ENCODE data around the gene ZNF385C. TPM values are rescaled to one million over a fixed set of nuclear protein-coding genes. Genes with fewer than 3 reads are reported as not detected.

Gene ZNF385C
- total RNA-seq, 3 donors from 2014 or later = 0.48 to 1.0 (median 0.66) TPM

- DNase-seq (ENCODE audit: low spot score in 2 of 2) = no peak
- H3K27me3 ChIP-seq = no peaks in the 10 kb centered on the region
- no peaks in the 10 kb centered on the region for H3K9me3 ChIP-seq
- intact Hi-C loops (cut with DNase I; ENCODE audit: low total_unique reads) = no loop called here
- H3K36me3 ChIP-seq = peaks cover 4% of the 10 kb centered on the region
- H3K4me1 ChIP-seq = no peaks in the 10 kb centered on the region
- TF ChIP-seq, protein P1, sequence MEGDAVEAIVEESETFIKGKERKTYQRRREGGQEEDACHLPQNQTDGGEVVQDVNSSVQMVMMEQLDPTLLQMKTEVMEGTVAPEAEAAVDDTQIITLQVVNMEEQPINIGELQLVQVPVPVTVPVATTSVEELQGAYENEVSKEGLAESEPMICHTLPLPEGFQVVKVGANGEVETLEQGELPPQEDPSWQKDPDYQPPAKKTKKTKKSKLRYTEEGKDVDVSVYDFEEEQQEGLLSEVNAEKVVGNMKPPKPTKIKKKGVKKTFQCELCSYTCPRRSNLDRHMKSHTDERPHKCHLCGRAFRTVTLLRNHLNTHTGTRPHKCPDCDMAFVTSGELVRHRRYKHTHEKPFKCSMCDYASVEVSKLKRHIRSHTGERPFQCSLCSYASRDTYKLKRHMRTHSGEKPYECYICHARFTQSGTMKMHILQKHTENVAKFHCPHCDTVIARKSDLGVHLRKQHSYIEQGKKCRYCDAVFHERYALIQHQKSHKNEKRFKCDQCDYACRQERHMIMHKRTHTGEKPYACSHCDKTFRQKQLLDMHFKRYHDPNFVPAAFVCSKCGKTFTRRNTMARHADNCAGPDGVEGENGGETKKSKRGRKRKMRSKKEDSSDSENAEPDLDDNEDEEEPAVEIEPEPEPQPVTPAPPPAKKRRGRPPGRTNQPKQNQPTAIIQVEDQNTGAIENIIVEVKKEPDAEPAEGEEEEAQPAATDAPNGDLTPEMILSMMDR (IDR thresholded peaks at IDR 0.05) = no peak
- TF ChIP-seq POLR2AphosphoS5 (IDR thresholded peaks at IDR 0.05) (no peak), POLR2A (IDR thresholded peaks at IDR 0.05) (no peak)
- H3K4me3 ChIP-seq = no peak overlapping the region
- H3K27ac ChIP-seq = no peak overlapping the region
Measured at GRCh38 chr17:41982026-41982760, 116.1 kb downstream of the ZNF385C start.

DNA sequence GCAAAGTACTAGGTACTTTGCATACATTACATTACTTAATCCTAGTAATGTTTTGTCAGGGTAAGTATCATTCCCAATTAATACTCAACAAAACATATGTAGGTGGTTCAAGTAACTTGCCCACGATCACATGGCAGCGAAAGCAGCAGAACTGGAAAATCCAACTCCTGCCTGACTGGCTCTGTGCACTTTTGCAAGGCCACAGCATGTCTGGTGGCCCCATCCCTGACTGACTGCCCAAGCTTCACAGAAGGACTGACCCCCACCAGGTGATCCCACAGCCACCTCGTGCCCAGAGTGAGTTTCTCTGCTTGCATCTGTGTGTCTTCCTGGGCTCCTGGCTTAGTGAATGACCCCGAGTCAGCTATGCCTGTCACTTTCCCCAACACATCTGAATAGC lies 120.3 kb downstream of the ZNF385C start:
- peaks cover 5 to 6% of the 10 kb centered on the region in 2 donors for H3K4me1 ChIP-seq
- H3K27ac ChIP-seq = peak overlapping the region in 1 of 2 donors; percentile 43
- no peak overlapping the region for H3K4me3 ChIP-seq
- TF ChIP-seq, protein P1 (IDR thresholded peaks at IDR 0.05) = no peak
- no peak for TF ChIP-seq POLR2A (IDR thresholded peaks at IDR 0.05)
- TF ChIP-seq POLR2AphosphoS5 (IDR thresholded peaks at IDR 0.05) = no peak
- H3K36me3 ChIP-seq = no peaks in the 10 kb centered on the region
- peak; percentile 46 to 69 for DNase-seq (ENCODE audit: low spot score in 2 of 2)
- no peaks in the 10 kb centered on the region for H3K9me3 ChIP-seq
- intact Hi-C loops (cut with DNase I; ENCODE audit: low total_unique reads) = no loop called here
- H3K27me3 ChIP-seq = no peaks in the 10 kb centered on the region

GRCh38 chr17:41976142-41976768 lies 122.0 kb downstream of the ZNF385C start:
- H3K4me3 ChIP-seq = peak overlapping the region in 1 of 3 donors; percentile 0
- DNase-seq (ENCODE audit: low spot score in 2 of 2) = no peak

More at GRCh38 chr17:41976142-41976768, 122.0 kb downstream of the ZNF385C start:
- intact Hi-C loops (cut with DNase I; ENCODE audit: low total_unique reads) = no loop called here
- TF ChIP-seq POLR2AphosphoS5 (IDR thresholded peaks at IDR 0.05) (no peak), POLR2A (IDR thresholded peaks at IDR 0.05) (no peak)
- TF ChIP-seq, protein P1 (IDR thresholded peaks at IDR 0.05) = no peak
- peak overlapping the region; percentile 64 to 66 for H3K27ac ChIP-seq
- H3K4me1 ChIP-seq = peaks cover 11 to 17% of the 10 kb centered on the region in 2 donors
- H3K27me3 ChIP-seq = no peaks in the 10 kb centered on the region
- no peaks in the 10 kb centered on the region for H3K36me3 ChIP-seq
- no peaks in the 10 kb centered on the region for H3K9me3 ChIP-seq

Other genes with a start within 250 kb of the ZNF385C start
- 10 to 100 TPM; 22.6 to 35.7 (median 25.1) TPM for gene KLHL11, start 233.1 kb downstream of the ZNF385C start, total RNA-seq
- 10 to 100 TPM; 50.1 to 84.2 (median 66.3) TPM for gene ACLY, start 179.5 kb downstream of the ZNF385C start, total RNA-seq
- gene ODAD4, start 167.9 kb downstream of the ZNF385C start, total RNA-seq = 1 to 10 TPM in 2 of 3 donors, under 1 TPM in 1; 0.48 to 3.2 (median 1.6) TPM
- 10 to 100 TPM; 51.8 to 55.5 (median 53.7) TPM for gene CNP, start 131.7 kb downstream of the ZNF385C start, total RNA-seq
- gene DNAJC7, start 81.0 kb downstream of the ZNF385C start, total RNA-seq = 10 to 100 TPM; 69.7 to 73.7 (median 70.4) TPM
- gene NKIRAS2, start 78.4 kb downstream of the ZNF385C start, total RNA-seq = 10 to 100 TPM; 21.6 to 33.8 (median 22.5) TPM
- 1 to 10 TPM; 1.3 to 4.0 (median 2.3) TPM for gene C17orf113, start 47.9 kb downstream of the ZNF385C start, total RNA-seq
- 10 to 100 TPM; 13.1 to 22.8 (median 13.4) TPM for gene DHX58, start 14.2 kb upstream of the ZNF385C start, total RNA-seq
- 10 to 100 TPM; 22.7 to 55.8 (median 54.4) TPM for gene KAT2A, start 22.9 kb upstream of the ZNF385C start, total RNA-seq
- under 1 TPM in 1 of 3 donors, not detected in 2; 0.48 TPM for gene HSPB9, start 24.3 kb upstream of the ZNF385C start, total RNA-seq
- 100 to 1,000 TPM; 114 to 146 (median 117) TPM for gene RAB5C, start 56.5 kb upstream of the ZNF385C start, total RNA-seq
- gene KCNH4, start 82.7 kb upstream of the ZNF385C start, total RNA-seq = under 1 TPM in 1 of 3 donors, not detected in 2; under 0.01 TPM
- not detected for gene HCRT, start 87.0 kb upstream of the ZNF385C start, total RNA-seq
- 10 to 100 TPM; 29.1 to 53.0 (median 33.1) TPM for gene GHDC, start 96.0 kb upstream of the ZNF385C start, total RNA-seq
- 100 to 1,000 TPM in 2 of 3 donors, 10 to 100 TPM in 1; 97.2 to 130 (median 101) TPM for gene STAT5B, start 177.9 kb upstream of the ZNF385C start, total RNA-seq
- gene STAT5A, start 190.0 kb upstream of the ZNF385C start, total RNA-seq = 100 to 1,000 TPM in 1 of 3 donors, 10 to 100 TPM in 2; 72.8 to 363 (median 78.9) TPM

All from breast epithelium (tissue), 4 donors.